Fibroblast of lung (primary cell): Measurements from ENCODE around the gene FAM187B.

Source experiments
- CTCF ChIP-seq, 2 donors: IDR thresholded peaks in 1 of 2; conservative IDR thresholded peaks in 1 of 2; 1 replicate in 1 of 2; 2 replicates in 1 of 2; pipeline ENCODE4 v1.5.1; 2011 to 2012; ENCODE audit warnings: low read length in 2 of 2, control low read depth in 1 of 2, inconsistent platforms in 1 of 2, low read depth in 1 of 2, mild to moderate bottlenecking in 1 of 2
- EZH2 ChIP-seq: IDR thresholded peaks from 2 replicates; pipeline ENCODE4 v1.5.1; 2012; ENCODE audit warnings: low read length, control low read depth, mild to moderate bottlenecking; ENCODE audit errors: missing control alignments

GRCh38 chr19:35251456-35251855 lies 22.9 kb upstream of the FAM187B start:
- TF ChIP-seq CTCF (conservative IDR thresholded peaks at IDR 0.05 in 1 of 2, IDR thresholded peaks at IDR 0.05 in 1 of 2; ENCODE audit: low read depth in 1 of 2, low read length in 2 of 2), result no peak
- TF ChIP-seq EZH2, result no peak
